Measurements from ENCODE around the gene BMP6. TPM values are rescaled to one million over a fixed set of nuclear protein-coding genes. Genes with fewer than 3 reads are reported as not detected.

Gene BMP6
- total and polyA plus RNA-seq, 2 of the 8 experiments (the other 6 are each of a cell fraction or from before 2014, with no cell fraction given), result 2.0 to 2.1 TPM

DNA sequence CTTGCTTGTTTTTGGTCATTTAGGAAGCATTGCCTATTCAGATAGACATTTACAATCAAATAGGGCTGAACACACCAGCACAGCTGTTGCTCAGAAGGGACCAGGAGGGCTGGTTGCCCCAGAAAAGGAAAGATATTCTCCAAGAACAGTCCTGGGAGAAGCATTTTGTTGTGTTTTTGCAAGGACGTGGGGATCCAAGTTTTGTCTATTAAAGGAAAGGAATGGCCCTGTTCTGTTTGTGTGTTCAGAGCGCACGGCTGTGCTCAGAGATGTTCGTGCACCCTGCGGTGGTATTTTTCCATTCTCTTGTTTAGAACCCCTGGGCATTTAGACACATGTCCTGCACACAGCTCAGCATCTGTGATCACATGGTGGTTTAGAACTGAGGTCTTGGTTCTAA is 102.2 kb downstream of the BMP6 start:
- Histone ChIP-seq H4K5ac (ENCODE audit: insufficient read length, low read depth, low read length) (no peak overlapping the region), H3K23me2 (ENCODE audit: low read depth, low read length) (no peaks in the 10 kb centered on the region), H2BK20ac (ENCODE audit: low read length) (no peak overlapping the region), H3K18ac (ENCODE audit: extremely low read depth, low read length) (no peak overlapping the region), H2AFZ (ENCODE audit: low read length) (no peak overlapping the region), H4K20me1 (replicated peaks in 1 of 2; ENCODE audit: control insufficient read depth in 1 of 2, insufficient read depth in 2 of 2, low read length in 2 of 2) (no peaks in the 10 kb centered on the region), H2BK120ac (replicated peaks; ENCODE audit: low read depth, low read length) (no peak overlapping the region), H3K4me1 (replicated peaks in 1 of 4; ENCODE audit: control insufficient read depth in 3 of 4, insufficient read depth in 4 of 4, low read length in 3 of 4) (peaks cover 0 to 7% (median 4%) of the 10 kb centered on the region in 4 experiments; a peak in 4 of 7 replicates), H2AK5ac (ENCODE audit: low read depth, low read length) (no peak overlapping the region), H3K56ac (replicated peaks; ENCODE audit: insufficient read length, low read depth, low read length) (no peak overlapping the region), H2BK12ac (ENCODE audit: low read depth, low read length) (no peak overlapping the region), H3K4me3 (ENCODE audit: extremely low read depth in 1 of 4, insufficient read depth in 2 of 4, low read depth in 3 of 4, low read length in 4 of 4) (no peak overlapping the region), H3K4me2 (ENCODE audit: insufficient read depth in 1 of 2, low read depth in 2 of 2, low read length in 2 of 2) (no peak overlapping the region), H3K79me1 (ENCODE audit: low read depth, low read length) (no peaks in the 10 kb centered on the region), H3K14ac (ENCODE audit: insufficient read length) (no peak overlapping the region), H3K27me3 (replicated peaks in 1 of 4; ENCODE audit: control insufficient read depth in 3 of 4, extremely low read depth in 1 of 4, insufficient read depth in 3 of 4, low read length in 3 of 4) (no peaks in the 10 kb centered on the region), H2BK5ac (ENCODE audit: low read depth, low read length) (no peak overlapping the region), H2BK15ac (ENCODE audit: low read length) (no peak overlapping the region), H4K8ac (ENCODE audit: extremely low read depth, insufficient read depth, low read length) (no peak overlapping the region), H3K27ac (ENCODE audit: low read depth, low read length) (no peak overlapping the region), H3K79me2 (ENCODE audit: control insufficient read depth in 1 of 2, insufficient read depth in 2 of 2, low read length in 2 of 2) (no peaks in the 10 kb centered on the region), H3K23ac (ENCODE audit: insufficient read length) (no peak overlapping the region), H3K36me3 (ENCODE audit: control insufficient read depth in 2 of 4, insufficient read depth in 4 of 4, low read length in 3 of 4) (no peaks in the 10 kb centered on the region), H3K9ac (replicated peaks in 1 of 4; ENCODE audit: extremely low read depth in 1 of 4, low read depth in 3 of 4, low read length in 3 of 4) (no peak overlapping the region), H4K91ac (replicated peaks; ENCODE audit: insufficient read length, low read length) (no peak overlapping the region), H3K9me3 (ENCODE audit: insufficient read depth in 2 of 2, low read depth in 1 of 2, low read length in 1 of 2) (no peaks in the 10 kb centered on the region), H3K4ac (replicated peaks; ENCODE audit: insufficient read length, low read depth, low read length) (no peak overlapping the region)
- no peak for TF ChIP-seq KDM5A (IDR thresholded peaks at IDR 0.05; ENCODE audit: low read length)
- TF ChIP-seq HDAC6 (IDR thresholded peaks at IDR 0.05; ENCODE audit: low read depth, low read length), result no peak
- TF ChIP-seq HDAC2 (IDR thresholded peaks at IDR 0.05; ENCODE audit: borderline replicate concordance in 1 of 2, low read depth in 2 of 2, low read length in 2 of 2), result no peak
- TF ChIP-seq, protein P1, sequence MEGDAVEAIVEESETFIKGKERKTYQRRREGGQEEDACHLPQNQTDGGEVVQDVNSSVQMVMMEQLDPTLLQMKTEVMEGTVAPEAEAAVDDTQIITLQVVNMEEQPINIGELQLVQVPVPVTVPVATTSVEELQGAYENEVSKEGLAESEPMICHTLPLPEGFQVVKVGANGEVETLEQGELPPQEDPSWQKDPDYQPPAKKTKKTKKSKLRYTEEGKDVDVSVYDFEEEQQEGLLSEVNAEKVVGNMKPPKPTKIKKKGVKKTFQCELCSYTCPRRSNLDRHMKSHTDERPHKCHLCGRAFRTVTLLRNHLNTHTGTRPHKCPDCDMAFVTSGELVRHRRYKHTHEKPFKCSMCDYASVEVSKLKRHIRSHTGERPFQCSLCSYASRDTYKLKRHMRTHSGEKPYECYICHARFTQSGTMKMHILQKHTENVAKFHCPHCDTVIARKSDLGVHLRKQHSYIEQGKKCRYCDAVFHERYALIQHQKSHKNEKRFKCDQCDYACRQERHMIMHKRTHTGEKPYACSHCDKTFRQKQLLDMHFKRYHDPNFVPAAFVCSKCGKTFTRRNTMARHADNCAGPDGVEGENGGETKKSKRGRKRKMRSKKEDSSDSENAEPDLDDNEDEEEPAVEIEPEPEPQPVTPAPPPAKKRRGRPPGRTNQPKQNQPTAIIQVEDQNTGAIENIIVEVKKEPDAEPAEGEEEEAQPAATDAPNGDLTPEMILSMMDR (IDR thresholded peaks at IDR 0.05; ENCODE audit: control extremely low read depth in 1 of 3, insufficient read depth in 1 of 3, low read depth in 1 of 3, low read length in 3 of 3), result no peak
- no peak for TF ChIP-seq BACH1 (IDR thresholded peaks at IDR 0.05; ENCODE audit: low read length)
- TF ChIP-seq SP4 (IDR thresholded peaks at IDR 0.05; ENCODE audit: low read length), result no peak
- TF ChIP-seq, protein P2, sequence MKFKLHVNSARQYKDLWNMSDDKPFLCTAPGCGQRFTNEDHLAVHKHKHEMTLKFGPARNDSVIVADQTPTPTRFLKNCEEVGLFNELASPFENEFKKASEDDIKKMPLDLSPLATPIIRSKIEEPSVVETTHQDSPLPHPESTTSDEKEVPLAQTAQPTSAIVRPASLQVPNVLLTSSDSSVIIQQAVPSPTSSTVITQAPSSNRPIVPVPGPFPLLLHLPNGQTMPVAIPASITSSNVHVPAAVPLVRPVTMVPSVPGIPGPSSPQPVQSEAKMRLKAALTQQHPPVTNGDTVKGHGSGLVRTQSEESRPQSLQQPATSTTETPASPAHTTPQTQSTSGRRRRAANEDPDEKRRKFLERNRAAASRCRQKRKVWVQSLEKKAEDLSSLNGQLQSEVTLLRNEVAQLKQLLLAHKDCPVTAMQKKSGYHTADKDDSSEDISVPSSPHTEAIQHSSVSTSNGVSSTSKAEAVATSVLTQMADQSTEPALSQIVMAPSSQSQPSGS (IDR thresholded peaks at IDR 0.05; ENCODE audit: low read length), result no peak
- no peak for DNase-seq (ENCODE audit: low read depth in 1 of 2, low spot score in 2 of 2)
- 84% methylated on average over 5 of the region's 5 CpGs; no CpG with 5 or more reads in 1 of the 2 experiments for WGBS, 2 experiments (ENCODE audit: extremely low coverage in 1 of 2, insufficient coverage in 1 of 2, insufficient read length in 1 of 2, insufficient replicate concordance in 2 of 2, low coverage in 1 of 2, low lambda C conversion rate in 2 of 2, missing lambda C conversion rate in 1 of 2)
- CTCF ChIA-PET (ENCODE audit: partially characterized antibody), result interaction anchor here (0.6 kb wide), 1 partner anchor 391 kb away, joined by 3 read pairs; no protein-coding TSS in a partner anchor
- no peak for FAIRE-seq
- POLR2A ChIA-PET (ENCODE audit: partially characterized antibody), result no interaction called here

All from H1 (cell line).